NCI-H2107 (cell line): Measurements from ENCODE around the gene IQCH.
"Not testable (repeated sequence)": the region's sequence is repeated elsewhere in the genome, so short reads cannot be mapped to it uniquely, and the experiment has no call there.

Source experiments
- DNase-seq: peaks from one replicate; lab custom pipeline; 2025; lab: John Stamatoyannopoulos, UW

Gene IQCH

DNA sequence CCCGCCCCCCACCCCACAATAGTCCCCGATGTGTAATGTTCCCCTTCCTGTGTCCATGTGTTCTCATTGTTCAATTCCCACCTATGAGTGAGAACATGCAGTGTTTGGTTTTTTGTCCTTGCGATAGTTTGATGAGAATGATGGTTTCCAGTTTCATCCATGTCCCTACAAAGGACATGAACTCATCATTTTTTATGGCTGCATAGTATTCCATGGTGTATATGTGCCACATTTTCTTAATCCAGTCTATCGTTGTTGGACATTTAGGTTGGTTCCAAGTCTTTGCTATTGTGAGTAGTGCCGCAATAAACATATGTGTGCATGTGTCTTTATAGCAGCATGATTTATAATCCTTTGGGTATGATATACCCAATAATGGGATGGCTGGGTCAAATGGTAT is 193.8 kb downstream of the IQCH start:
- DNase-seq, result not testable (repeated sequence)

DNA sequence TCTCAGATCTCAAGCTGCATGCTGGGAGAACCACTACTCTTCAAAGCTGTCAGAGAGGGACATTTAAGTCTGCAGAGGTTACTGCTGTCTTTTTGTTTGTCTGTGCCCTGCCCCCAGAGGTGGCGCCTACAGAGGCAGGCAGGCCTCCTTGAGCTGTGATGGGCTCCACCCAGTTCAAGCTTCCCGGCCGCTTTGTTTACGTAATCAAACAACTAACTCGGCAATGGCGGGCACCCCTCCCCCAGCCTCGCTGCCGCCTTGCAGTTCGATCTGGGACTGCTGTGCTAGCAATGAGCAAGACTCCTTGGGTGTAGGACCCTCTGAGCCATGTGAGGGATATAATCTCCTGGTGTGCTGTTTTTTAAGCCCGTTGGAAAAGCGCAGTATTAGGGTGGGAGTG is 199.1 kb downstream of the IQCH start:
- DNase-seq, result not testable (repeated sequence)

DNA sequence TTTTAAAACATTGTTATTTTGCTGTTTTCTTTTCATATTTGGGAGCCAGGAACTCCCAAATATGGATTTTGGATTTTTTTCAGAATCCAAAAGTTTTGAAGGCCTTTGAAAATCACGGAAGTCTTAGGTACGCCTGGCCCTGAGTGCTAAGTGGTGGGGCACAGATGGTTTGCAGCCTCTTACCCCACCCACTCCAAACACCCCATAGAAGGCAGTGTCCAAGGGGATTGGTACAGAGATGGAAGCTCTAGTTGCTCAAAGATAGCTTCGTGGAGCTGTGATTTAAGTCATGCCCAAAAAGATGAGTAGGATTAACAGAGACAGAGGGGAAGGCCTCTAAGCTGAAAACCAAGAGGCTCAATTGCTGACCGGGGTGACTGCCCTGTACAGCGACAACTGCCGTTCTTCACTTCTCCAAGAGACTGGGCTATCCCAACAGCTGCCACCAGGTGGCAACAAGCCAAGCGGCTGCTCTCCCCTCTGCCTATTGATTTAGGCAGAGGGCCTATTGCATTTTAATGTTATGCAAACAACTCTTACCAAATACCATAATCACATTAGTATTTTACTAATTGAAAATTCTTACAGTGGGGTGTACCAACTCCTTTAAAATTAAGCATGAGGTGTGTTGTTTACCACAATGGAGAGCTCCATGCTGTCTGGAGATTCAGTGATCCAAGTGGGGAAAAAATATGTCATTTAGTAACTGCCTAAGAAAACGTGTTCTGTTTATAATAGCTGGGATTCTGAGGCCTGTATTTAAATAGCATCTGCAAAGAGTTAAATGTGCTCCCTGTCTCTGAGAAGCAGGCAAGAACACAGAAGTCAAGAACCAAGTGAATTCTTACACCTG is 202.3 kb downstream of the IQCH start:
- peak; percentile 55 for DNase-seq

DNA sequence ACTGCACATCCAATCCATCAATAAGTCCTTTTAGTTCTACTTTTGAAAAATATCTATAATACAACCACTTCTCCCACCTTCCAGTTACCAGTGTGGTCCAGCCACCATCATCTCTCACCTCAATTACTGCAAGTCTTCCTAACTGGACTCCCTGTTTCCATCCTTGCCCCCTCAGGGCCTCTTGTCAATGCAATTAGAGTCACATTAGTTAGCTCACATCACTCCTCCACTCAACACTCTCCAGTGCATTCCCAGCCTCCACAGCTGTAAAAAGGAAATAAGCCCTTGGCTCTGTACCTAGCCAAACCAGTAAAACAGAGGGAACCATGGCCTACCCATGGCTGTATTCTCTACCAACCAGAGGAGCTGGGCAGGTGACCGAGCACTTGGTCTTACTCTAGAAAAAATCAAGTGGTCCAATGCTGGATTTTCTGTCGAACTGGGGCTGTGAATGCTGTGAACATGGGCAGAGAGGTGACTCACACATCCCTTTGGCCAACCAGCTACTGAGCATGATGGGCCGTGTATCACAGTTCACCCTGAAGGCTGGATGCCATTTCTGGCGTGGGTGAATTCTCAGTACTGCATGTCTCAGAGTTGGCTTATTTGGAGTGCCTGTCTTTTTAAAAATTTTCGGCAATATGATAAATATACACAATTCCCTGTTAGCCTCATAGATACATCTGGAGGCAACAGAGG is 203.9 kb downstream of the IQCH start:
- no peak for DNase-seq

DNA sequence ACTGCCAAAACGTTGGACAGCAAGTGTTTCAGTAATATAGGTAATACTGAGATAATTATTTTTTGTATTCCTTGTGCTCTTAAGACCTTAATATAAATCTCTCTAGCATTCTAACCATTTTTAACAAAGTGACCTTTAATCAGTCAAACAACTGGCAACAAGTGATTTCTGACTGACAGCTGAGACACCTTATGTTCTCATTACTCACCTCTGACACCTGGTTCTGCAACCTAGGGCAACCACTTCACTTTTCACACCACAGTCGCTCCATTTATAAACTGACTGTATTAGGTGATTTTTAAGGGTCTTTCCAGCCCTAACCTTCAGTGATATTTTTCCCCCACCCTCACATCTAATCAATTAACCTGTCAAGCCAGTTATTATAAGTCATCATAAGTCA is 205.9 kb downstream of the IQCH start:
- no peak for DNase-seq

DNA sequence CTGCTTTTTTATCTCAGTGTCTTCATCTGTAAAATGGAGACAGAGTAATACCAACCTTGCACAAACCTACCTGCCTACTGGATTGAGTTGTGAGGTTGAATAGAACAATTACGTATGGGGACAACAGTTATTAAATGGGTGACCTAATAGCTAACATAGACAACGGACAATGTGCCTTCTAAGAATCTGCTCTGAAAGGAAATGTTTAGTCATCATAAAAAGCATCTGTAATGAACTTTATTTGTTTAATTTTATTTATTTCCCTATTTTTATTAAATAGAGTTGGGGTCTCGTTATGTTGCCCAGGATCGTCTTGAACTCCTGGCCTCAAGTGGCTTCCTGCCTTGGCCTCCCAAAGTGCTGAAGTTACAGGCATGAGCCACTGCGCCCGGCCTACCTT is 207.1 kb downstream of the IQCH start:
- DNase-seq, result no peak

DNA sequence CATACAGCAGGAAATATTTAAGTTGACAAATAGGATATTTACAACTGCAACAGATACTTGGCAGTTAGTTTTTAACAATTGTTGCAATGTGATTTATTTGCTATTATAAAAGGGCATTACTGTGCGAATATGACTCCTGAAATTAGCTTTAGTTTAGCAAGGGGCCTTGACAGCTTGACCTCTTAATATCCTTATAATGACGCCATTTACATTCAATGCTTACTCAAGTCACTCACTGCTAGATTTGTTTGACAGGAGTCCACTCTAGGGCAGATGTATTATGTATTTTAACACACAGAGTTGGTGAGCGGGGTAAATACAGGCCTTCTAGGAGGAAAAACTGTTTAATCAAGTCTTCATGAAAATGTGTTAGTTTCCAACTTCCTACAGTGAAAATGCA is 208.3 kb downstream of the IQCH start:
- DNase-seq, result no peak

DNA sequence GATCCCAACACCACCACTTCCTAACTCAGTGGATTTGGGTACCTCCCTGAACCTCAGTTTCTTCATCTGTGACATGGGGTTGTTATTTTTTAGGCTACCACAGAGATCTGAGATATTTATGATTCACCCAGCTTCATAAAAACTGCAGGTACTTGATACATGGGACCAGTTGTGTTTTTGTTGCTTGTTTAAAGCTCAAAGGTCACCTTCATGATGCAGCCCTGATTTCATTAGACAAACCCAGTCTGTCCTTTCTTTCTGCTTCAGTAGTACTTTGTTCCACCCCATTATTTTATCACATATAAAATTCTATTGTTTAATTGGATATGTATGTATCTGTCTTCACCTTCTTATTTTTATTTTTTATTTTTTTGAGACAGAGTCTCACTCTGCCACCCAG is 208.9 kb downstream of the IQCH start:
- no peak for DNase-seq

DNA sequence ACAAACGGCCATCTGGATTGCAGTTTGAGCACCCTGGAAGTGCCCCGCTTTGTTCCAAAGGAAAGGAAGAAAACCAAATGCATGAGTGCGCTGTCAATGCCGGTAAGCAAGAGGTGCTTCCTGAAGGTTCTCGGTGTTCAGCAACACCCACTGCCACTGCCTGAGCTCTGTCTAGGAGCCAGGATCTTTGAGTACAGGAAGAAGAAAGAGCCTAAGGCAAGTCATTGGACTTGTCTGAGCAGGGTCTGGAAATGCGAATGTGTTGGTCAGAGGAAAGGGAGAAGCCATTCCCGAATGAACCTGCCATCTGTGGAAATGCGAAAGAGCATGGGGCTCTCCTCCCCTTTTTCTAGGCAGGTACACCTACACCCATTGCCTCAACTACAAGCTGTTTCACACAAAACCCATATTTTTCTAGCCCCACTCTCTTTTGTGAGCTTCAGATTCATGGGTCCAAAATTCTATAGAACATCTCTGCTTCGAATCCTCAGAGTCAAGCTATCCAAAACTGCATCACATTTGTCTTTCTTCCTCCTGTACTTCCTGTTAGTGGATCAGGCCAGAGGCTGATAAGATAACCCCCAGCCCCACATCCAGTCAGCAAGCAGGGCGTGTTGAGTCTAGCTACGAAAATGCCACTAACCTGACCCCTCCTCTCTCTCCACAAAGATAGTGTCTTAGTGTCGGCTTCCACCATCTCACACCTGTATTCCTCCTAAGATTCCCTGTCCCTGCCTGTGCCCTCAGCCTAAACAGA is 210.8 kb downstream of the IQCH start:
- no peak for DNase-seq

DNA sequence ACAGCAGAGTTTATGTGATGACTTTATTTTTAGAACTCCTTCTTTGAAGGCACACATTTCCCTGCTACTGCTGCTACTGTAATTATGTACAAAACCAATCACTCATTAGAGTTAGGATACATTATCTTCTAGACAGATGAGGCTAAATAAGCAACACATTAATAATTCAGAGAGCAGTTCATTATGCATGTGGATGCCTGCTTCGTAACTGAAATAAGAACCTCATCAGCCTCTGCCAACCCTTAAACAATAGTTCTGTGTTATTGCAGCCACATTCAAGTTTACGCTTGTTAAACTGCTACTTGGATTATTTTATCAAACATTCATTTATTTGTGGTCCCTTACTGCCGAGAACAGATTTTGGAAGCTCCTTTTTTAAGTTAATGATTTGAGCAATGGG is 213.8 kb downstream of the IQCH start:
- no peak for DNase-seq

DNA sequence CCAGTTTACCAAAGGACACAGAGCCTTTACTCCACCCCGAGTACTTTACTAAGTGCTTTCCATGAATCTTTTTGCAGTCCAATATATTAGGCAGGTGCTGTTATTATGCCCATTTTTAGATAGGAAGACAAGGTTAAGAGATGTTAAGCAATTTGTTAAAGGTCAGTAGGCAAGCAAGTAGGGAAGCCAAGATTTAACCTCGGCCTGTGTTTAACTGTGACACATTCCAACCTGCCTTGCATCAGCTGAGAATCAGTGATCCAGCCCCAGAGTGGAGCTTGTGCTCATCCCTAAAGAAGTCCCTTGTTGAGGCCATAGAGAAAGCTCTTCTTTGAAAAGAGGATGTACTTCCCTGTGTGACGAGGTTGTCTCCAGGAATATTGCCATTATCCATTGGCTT is 215.1 kb downstream of the IQCH start:
- no peak for DNase-seq

DNA sequence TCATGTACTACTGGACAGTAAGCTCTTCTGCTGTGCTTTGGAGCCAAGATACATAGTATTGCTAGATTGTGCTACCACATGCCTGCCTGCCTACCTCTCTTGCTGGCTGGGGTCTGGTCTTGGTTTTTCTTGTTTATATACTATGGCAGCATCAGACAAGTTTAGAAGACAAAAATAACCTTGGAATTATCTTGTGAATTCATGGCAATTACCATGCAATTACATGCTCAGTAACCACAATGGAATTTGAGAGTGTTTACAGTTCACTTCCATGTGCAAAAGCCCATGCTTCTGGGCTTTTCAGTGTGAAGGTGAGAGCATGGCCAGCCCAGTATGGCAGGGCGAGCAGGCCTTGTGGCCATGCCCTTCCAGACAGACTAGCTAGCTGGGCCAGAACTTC is 218.4 kb downstream of the IQCH start:
- no peak for DNase-seq

DNA sequence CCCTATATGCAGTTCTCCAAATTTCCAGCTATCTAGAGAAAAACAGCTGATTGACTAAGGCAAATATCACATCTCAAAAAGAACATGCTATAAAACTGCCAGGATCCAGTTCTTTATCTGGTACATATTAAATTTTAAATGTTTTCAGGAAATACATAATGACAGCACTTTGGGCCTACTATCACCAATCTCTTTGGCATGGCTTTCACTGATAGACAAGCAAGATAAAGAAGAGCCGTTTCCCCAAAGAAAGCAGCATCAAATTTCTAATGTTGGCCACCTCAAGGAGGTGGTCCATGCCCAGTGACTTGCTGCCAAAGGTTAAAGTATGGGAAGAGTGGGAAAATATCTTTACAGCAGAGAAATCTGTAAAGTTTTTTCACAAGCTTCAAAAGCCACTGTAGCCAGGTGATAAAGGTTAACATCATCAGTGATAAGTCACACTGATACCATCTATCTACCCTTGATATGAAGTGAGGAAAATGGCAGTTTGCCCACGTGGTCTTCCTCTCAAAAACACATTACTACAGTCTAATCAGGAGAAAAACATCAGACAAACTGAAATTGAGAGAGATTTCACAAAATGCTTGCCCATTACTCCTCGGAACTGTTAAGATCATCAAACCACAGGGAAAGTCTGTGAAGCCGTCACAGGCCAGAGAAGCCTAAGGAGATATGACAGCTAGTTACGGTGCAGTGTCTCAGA is 220.0 kb downstream of the IQCH start:
- DNase-seq, result no peak

DNA sequence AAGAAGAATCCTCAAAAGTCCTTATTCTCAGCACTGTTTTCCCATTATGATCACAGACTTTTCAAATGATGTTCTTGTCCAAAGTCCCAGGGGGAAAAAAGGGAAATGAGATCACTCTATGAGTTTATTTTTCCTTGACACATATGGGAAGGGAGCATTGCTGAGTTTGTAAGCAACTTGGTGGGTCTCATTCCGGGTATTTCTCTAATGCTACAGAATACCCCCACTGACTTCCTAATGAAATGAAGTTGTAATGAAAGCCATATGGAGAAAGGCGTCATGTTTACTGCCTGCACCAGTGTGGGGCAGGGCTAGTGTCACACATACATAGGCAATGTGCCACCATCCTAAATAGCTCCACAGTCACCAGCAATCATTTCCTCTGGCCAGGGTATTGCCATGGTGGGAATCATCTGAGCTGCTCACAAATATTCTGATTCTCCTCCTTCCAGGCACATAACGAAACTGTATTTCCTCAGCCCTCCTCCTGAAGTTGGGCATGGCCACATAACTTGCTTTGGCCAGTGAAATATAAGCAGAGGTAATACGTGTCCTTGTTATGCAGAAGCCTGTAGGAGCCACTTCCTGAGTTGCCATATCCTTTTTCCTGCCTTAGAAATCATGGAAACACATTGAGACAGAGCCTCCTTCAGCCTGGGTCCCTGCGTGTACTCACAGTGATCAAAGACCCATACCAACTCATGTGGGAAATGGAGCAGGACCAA is 225.4 kb downstream of the IQCH start:
- no peak for DNase-seq

DNA sequence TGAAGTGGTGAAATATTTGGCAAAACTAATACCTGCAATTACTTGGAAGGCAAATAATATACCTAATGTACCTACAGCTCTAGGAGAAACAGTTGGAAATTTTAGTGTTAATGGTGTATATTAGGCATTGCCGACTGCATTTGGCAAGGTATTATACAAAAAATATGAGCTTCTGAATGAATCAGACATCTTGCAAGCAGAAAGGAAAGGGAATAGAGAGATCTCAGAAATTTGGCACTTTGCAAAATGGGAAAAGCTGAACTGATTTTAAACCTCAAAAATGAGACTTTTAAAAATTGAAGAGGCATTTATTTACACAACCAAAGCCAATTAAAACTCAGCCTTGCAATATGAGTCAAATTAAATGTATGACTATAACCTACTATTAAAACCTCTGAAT is 226.2 kb downstream of the IQCH start:
- DNase-seq, result no peak

DNA sequence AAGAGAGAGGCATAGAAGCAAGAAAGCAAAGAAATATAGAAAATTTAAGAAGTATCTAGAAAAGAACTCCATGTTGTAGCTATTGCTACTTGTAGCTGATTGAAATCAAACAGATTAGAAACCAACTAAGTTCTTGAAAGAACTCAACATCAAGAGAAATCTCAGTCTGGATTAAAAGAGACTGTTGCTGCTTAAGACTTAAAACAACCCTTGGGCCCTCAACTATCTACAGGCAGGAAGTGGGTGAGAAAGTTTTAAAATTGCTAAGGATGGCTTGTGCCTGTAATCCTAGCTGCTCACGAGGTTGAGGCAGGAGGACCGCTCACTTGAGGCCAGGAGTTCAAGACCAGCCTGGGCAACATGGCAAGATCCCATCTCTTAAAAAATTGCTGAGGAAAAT is 227.1 kb downstream of the IQCH start:
- no peak for DNase-seq

DNA sequence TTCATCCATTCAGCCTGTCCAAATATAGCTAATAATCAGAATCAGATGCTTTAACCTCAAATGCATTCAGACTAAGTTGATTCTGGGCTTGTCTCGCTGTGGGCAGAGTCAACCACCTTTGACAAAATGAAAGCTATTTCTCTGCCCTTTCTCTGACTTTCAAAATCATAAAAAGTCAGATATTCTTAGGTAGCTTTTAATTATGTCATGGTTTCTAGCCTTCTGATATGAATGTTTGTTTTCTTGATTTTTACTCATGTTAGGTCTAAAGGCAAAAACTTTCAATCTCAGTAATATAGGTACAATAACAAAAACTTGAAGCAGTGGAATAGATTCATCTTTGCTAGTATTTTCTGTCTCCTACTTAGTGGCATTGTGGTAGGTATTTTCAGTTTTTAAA is 241.0 kb downstream of the IQCH start:
- DNase-seq, result no peak

DNA sequence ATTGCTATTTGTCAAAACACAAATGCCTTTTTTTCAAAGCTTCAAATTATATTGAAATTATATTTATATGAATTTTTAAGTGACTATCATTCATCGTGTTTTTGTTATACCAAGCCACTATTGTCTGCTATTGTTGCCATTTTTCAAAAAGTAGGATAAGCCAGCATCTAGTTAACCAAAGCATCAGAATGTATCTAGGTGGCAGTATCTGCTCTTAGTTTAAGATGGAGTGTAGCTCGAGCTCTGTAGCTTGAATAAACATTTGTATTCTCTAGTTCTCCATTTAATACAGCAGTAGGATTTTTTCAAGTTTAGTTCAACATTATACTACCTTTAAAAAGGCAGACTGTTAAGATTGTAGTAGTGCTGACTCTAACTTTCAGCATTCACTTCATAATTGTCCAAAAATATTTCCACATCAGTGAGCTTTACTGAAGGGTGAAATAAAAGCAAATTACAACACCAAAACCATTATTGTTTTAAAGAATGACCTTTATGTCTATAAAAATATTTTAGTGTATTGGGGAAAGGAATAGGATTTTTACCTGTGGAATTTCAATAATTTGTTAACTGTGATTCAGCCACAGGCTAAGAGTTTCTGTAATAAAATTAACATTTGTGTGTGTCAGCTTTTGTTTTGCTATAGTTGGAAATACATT is 246.7 kb downstream of the IQCH start:
- no peak for DNase-seq

DNA sequence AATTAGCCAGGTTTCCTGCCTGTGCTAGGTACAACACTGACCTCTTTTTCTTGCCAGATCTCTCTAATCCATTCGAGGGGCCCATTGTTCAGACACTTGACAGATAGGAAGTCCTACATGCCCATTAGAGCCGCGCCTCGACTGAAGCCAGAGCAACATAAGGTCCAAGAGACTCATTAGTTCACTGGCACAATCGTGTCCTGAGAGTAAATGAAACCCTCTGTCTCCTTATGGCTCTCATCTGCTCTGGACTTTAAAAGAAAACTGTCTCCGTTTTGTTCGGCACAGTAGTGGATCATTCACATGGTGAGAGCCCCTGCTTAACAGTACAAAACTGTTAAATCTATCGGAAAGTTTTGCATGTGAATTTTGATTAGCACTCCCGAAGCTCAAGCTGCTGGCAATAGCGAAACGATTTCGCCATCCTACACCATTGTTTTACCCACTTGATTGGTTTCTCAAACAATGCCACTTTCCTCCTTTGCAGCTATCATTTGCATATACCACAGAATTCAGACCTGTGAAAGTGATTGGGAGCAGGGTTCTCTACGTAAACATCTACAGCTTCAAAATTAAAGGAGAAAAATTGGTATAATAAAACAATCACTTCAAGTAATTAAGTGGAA is 247.4 kb downstream of the IQCH start:
- no peak for DNase-seq

DNA sequence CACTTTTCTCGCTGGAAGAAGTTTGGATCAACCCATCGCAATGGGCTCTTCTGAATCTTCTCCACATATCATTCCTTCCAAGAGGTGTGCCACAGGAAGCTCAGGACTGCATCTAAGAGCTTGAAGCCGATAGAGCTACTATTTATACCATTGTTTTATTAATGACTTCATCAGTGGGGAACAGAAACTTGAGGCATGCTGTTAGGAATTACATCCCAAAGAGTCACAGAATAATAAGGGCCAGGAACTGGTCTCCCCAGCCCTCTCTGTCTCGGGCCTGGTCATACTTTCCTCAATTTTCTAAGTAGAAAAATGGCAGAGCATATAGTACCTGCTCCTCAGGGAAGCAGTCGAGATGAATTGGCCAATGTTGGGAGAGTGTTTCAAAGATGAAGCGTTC is 249.5 kb downstream of the IQCH start:
- no peak for DNase-seq

DNA sequence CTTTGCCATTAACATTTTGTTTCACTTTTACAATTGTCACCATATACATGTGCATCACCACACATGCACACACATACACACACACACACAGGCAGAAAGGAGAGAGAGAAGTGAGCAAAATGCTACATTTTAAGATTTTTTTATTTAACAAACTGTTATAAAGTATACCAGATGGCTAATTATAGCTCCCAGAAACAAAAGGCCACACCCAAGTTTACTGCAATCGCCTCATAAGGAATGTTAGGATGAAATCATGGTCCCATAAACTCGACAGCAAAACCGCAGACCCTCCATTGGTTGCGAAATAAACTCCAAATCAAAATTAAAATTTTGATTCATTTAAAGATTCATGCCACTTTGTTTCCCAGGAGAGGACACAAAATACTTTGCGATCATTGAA is 250.2 kb downstream of the IQCH start:
- DNase-seq, result no peak
